ENCODE data around the gene C19orf47. TPM values are rescaled to one million over a fixed set of nuclear protein-coding genes. Genes with fewer than 3 reads are reported as not detected.
A peak's percentile ranks its signal among the peaks of the same experiment; 100 is the strongest.

Gene C19orf47
- polyA plus RNA-seq, 1 experiment, result 15.9 TPM

DNA sequence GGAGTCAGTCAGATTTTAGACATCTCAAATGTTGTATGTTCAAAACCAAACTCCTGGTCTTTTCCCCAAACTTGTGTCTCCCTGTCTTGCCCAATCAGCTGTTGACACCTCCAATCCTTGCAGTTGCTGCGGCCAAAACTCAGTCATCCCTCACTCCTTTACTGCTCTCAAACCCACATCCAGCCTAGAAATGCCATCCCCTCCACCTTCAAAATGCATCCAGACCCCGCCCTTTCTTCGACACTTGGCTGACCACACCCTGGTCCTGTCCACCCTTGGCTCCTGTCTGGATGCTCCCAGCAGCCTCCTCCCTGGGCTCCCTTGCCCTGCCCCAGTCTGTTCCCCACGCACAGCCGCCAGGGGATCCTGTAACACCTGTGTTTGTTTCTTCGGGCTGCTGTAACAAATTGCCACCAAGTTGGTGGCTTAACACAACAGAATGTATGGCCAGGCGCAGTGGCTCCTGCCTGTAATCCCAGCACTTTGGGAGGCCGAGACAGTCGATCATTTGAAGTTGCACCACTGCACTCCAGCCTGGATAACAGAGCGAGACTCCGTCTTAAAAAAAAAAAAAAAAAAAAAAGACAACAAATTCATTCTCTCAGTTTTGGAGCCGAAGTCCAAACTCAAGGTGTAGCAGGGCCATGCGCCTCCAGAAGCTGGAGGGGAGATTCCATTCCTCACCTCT is 12.0 kb upstream of the C19orf47 start:
- TF ChIP-seq, protein P1, sequence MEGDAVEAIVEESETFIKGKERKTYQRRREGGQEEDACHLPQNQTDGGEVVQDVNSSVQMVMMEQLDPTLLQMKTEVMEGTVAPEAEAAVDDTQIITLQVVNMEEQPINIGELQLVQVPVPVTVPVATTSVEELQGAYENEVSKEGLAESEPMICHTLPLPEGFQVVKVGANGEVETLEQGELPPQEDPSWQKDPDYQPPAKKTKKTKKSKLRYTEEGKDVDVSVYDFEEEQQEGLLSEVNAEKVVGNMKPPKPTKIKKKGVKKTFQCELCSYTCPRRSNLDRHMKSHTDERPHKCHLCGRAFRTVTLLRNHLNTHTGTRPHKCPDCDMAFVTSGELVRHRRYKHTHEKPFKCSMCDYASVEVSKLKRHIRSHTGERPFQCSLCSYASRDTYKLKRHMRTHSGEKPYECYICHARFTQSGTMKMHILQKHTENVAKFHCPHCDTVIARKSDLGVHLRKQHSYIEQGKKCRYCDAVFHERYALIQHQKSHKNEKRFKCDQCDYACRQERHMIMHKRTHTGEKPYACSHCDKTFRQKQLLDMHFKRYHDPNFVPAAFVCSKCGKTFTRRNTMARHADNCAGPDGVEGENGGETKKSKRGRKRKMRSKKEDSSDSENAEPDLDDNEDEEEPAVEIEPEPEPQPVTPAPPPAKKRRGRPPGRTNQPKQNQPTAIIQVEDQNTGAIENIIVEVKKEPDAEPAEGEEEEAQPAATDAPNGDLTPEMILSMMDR (IDR thresholded peaks at IDR 0.05; ENCODE audit: low read depth, low read length), result no peak
- Histone ChIP-seq H3K27me3 (ENCODE audit: control insufficient read depth, insufficient read depth, low read length) (no peaks in the 10 kb centered on the region), H3K9me3 (ENCODE audit: control insufficient read depth, insufficient read depth, low read length) (no peaks in the 10 kb centered on the region), H3K27ac (ENCODE audit: low read depth, low read length) (no peak overlapping the region), H3K4me3 (ENCODE audit: low read depth, low read length) (no peak overlapping the region)
- ChIA-PET CTCF (no interaction called here), POLR2A (no interaction called here)
- DNase-seq (ENCODE audit: low read depth, low spot score), result no peak

DNA sequence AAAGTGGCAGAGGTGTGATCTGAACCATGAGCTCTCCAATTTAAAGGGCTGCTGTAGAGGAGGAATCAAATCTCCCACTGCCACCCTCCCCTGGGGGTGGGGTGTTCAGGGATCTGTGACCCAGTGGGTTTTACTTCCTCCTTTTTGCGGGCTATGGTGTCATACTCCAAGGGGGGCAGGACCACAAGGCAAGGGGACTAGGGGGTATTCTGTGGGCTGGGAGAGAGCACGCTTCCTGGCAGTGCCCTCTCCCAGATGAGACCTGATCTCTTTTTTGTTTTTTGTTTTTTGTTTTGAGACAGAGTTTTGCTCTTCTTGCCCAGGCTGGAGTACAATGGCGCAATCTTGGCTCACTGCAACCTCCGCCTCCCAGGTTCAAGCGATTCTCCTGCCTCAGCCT is 10.6 kb upstream of the C19orf47 start:
- no peaks in the 10 kb centered on the region for H3K27me3 ChIP-seq (ENCODE audit: control insufficient read depth, insufficient read depth, low read length)
- DNase-seq (ENCODE audit: low read depth, low spot score), result no peak

DNA sequence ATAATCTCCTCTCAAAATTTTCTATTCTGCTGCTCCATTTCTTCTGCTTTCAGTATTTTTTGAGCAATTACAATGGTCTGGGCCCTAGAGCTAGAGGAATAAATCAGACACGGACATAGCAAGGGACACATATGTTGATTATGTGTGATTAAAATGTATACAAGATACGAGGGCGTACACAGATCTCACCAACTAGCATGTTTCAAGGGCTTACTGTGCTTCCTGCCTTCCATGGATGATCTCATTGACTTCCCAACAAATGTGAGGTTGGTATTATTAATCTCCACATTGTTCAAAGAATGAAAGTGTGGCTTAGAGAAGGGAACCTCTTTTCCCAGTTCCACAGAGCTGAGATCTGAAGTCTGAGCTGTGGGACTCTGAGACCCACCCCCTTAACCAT is 9.4 kb upstream of the C19orf47 start:
- Histone ChIP-seq H3K27me3 (ENCODE audit: control insufficient read depth, insufficient read depth, low read length) (no peaks in the 10 kb centered on the region), H3K4me3 (ENCODE audit: low read depth, low read length) (no peak overlapping the region), H3K9me3 (ENCODE audit: control insufficient read depth, insufficient read depth, low read length) (no peaks in the 10 kb centered on the region), H3K27ac (ENCODE audit: low read depth, low read length) (peak overlapping the region; percentile 12)
- ChIA-PET CTCF (interaction anchor here (1.9 kb wide), 1 partner anchor 52 kb away, joined by 6 read pairs; no protein-coding TSS in a partner anchor), POLR2A (interaction anchor here (1.1 kb wide), 1 partner anchor 8 kb away, joined by 7 read pairs; no protein-coding TSS in a partner anchor)
- TF ChIP-seq, protein P1 (IDR thresholded peaks at IDR 0.05; ENCODE audit: low read depth, low read length), result no peak
- no peak for DNase-seq (ENCODE audit: low read depth, low spot score)

More for the DNA sequence above, 10.6 kb upstream of the C19orf47 start:
- no peaks in the 10 kb centered on the region for H3K9me3 ChIP-seq (ENCODE audit: control insufficient read depth, insufficient read depth, low read length)
- H3K4me3 ChIP-seq (ENCODE audit: low read depth, low read length), result no peak overlapping the region
- no peak overlapping the region for H3K27ac ChIP-seq (ENCODE audit: low read depth, low read length)
- ChIA-PET POLR2A (no interaction called here), CTCF (no interaction called here)
- TF ChIP-seq, protein P1 (IDR thresholded peaks at IDR 0.05; ENCODE audit: low read depth, low read length), result no peak

DNA sequence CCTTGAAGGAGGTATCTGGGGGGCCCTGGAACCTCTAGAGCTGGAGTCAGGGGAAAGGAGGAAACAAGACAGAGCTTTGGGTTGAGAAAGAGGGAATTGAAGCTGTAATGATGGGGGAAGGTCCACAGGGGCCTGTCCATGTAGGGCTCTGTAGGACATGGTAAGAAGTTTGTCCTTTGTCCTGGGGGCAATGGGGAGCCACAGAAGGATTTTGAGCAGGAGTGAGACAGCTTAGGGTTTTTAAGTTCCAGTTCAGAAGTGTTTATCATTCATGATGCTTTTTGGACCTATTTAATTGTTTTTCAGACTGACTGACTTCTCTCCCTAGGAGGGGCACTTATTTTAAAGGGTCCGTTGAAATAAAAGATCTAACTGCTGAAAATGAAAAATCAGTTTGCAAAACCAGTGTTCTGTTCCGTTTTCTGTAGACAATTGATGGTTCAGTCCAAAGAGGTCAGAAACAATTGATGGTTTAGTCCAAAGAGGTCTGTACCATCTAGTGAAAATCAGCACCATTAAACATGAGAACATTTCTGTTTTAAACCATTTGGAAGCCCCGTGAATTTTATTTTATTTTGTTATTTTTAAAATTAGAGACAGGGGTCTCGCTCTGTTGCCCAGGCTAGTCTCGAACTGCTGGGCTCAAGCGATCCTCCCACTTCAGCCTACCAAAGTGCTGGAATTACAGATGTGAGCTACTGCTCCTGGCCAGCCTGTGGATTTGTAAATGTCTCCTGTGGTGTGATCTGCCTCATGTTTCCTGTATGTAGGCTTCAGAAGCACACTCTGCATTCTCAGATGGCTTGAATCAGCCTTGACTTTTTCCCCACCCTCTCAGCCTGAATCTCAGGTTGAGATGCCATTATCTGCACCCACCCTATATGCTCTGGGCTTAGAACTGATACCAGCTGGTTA is 8.7 kb upstream of the C19orf47 start:
- DNase-seq (ENCODE audit: low read depth, low spot score), result no peak
- Histone ChIP-seq H3K9me3 (ENCODE audit: control insufficient read depth, insufficient read depth, low read length) (no peaks in the 10 kb centered on the region), H3K27ac (ENCODE audit: low read depth, low read length) (peak overlapping the region; percentile 12), H3K4me3 (ENCODE audit: low read depth, low read length) (no peak overlapping the region), H3K27me3 (ENCODE audit: control insufficient read depth, insufficient read depth, low read length) (no peaks in the 10 kb centered on the region)
- TF ChIP-seq, protein P1 (IDR thresholded peaks at IDR 0.05; ENCODE audit: low read depth, low read length), result no peak
- ChIA-PET CTCF (interaction anchor here (1.9 kb wide), 1 partner anchor 52 kb away, joined by 6 read pairs; no protein-coding TSS in a partner anchor), POLR2A (interaction anchor here (0.8 to 1.1 kb wide), 2 partner anchors 8 to 9 kb away, joined by 3 to 7 read pairs; partner anchors contain the start of genes C19orf47 and PLD3)

Measured in AG04450 (cell line).